Tibial nerve (tissue), 4 donors: ENCODE measurements around the gene CFDP1. TPM values are rescaled to one million over a fixed set of nuclear protein-coding genes. Genes with fewer than 3 reads are reported as not detected.

Source experiments
- DNase-seq, 2 donors: peaks; one replicate each; pipeline ENCODE4 v3.0.0-alpha.2; 2019; ENCODE audit warnings: low spot score in 2 of 2
- H3K27ac ChIP-seq, 4 donors: fragments of 200-600 bp; sonication (generic) in 3 of 4; one replicate each; pipeline ENCODE4 v1.5.1; 2017 to 2019; ENCODE audit warnings: mild to moderate bottlenecking in 1 of 4
- H3K27me3 ChIP-seq, 2 donors: fragments of 200-600 bp; sonication (generic) in 1 of 2; one replicate each; pipeline versions ENCODE4 v1.5.1 to v1.6.0; 2017 to 2019
- H3K36me3 ChIP-seq, 3 donors: fragments of 200-600 bp; sonication (generic); one replicate each; pipeline ENCODE4 v1.5.1; 2018 to 2019
- H3K4me1 ChIP-seq, 4 donors: fragments of 200-600 bp; sonication (generic) in 3 of 4; one replicate each; pipeline ENCODE4 v1.5.1; 2017 to 2019
- H3K4me3 ChIP-seq, 4 donors: fragments of 200-600 bp; sonication (generic) in 3 of 4; one replicate each; pipeline ENCODE4 v1.5.1; 2017 to 2019; ENCODE audit warnings: mild to moderate bottlenecking in 1 of 4, moderate library complexity in 1 of 4
- H3K9me3 ChIP-seq, 4 donors: fragments of 200-600 bp; sonication (generic) in 3 of 4; one replicate each; pipeline ENCODE4 v1.5.1; 2017 to 2019
- EP300 ChIP-seq, 2 donors: sonication (generic); formaldehyde crosslinking; IDR thresholded peaks; one replicate each; pipeline ENCODE4 v1.6.1; 2017; ENCODE audit warnings: antibody characterized with exemption in 2 of 2, mild to moderate bottlenecking in 1 of 2
- POLR2A ChIP-seq, 2 donors: fragments of 450-650 bp; IDR thresholded peaks; one replicate each; pipeline ENCODE4 v1.6.1; 2017; ENCODE audit warnings: antibody characterized with exemption in 2 of 2, mild to moderate bottlenecking in 2 of 2, moderate library complexity in 2 of 2
- WGBS, 2 donors: methylation state at CpG; one replicate each; pipeline ENCODE4 v1.1.5; 2018; 5-methylcytosine and 5-hydroxymethylcytosine counted together
- total RNA-seq, 4 donors: library from RNA; depleted of rRNA; stranded (reverse); fragments of >200 nt; gene quantifications; one replicate each; pipeline ENCODE4 v1.1.0, GENCODE V29; 2016
- TF ChIP-seq, protein P1 (sequence below), 5 experiments: fragments of 200-600 bp in 3 of 5; fragments of 450-650 bp in 2 of 5; sonication (generic) in 3 of 5; IDR thresholded peaks; one replicate each; pipeline ENCODE4 v1.5.1; 2016 to 2019; ENCODE audit warnings: antibody characterized with exemption in 5 of 5, mild to moderate bottlenecking in 3 of 5, moderate library complexity in 2 of 5

CFDP1 gene
- total RNA-seq, 4 donors from 2014 or later: 35.6 to 120 (median 62.4) TPM

DNA sequence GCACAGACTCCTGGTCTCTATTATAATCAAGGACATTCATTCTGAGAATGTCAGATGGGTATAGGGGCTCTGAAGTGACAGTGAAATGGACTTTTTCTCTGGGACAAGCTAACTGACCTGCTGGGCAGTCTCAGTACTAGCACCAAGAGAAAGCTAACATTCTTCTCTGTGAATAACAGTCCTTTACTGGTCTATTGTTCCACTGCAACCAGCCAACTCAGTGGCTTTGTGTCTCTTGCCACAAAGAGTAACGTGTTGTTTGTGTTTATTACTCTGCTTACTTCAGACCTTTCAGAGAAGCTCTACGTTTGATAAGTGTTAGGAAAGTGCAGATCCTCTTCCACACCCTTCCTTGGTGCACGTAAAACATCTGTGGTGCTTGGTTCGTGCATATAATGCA is 120.4 kb downstream of the CFDP1 start:
- H3K4me1 ChIP-seq: no peaks in the 10 kb centered on the region
- no peaks in the 10 kb centered on the region for H3K27me3 ChIP-seq
- H3K27ac ChIP-seq: no peak overlapping the region
- peaks cover 0 to 13% (median 0%) of the 10 kb centered on the region in 3 donors for H3K36me3 ChIP-seq
- DNase-seq: no peak
- H3K9me3 ChIP-seq: no peaks in the 10 kb centered on the region
- no peak overlapping the region for H3K4me3 ChIP-seq
- 55 to 81% methylated on average over 4 of the region's 4 CpGs for WGBS, 2 donors
- TF ChIP-seq POLR2A (IDR thresholded peaks at IDR 0.05): no peak
- TF ChIP-seq, protein P1, sequence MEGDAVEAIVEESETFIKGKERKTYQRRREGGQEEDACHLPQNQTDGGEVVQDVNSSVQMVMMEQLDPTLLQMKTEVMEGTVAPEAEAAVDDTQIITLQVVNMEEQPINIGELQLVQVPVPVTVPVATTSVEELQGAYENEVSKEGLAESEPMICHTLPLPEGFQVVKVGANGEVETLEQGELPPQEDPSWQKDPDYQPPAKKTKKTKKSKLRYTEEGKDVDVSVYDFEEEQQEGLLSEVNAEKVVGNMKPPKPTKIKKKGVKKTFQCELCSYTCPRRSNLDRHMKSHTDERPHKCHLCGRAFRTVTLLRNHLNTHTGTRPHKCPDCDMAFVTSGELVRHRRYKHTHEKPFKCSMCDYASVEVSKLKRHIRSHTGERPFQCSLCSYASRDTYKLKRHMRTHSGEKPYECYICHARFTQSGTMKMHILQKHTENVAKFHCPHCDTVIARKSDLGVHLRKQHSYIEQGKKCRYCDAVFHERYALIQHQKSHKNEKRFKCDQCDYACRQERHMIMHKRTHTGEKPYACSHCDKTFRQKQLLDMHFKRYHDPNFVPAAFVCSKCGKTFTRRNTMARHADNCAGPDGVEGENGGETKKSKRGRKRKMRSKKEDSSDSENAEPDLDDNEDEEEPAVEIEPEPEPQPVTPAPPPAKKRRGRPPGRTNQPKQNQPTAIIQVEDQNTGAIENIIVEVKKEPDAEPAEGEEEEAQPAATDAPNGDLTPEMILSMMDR (IDR thresholded peaks at IDR 0.05): no peak

DNA sequence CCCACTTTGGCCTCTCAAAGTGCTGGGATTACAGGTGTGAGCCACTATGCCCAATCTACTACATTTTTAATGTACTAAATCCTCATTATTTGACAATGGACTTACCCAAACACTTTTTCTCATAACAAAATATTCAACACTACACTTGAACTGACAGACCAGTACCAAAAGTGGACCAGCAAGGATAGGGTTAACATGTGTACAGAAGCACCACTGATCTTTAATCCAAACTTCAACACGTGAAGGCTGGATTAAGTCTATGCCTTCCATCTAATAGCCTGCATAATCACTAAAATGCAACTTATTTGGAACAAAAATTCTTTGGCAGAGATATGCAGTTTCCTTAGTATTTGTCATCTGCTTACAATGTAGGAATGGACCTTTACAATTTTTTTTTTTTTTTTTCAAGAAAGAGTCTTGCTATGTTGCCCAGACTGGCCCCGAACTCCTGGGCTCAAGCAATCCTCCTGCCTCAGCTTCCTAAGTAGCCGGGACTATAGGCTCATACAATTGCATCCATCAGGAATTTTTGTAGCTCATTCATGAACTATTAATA is 121.8 kb downstream of the CFDP1 start:
- DNase-seq: no peak
- Histone ChIP-seq H3K27me3 (no peaks in the 10 kb centered on the region), H3K4me3 (no peak overlapping the region), H3K4me1 (peaks cover 0 to 7% (median 0%) of the 10 kb centered on the region in 4 donors), H3K27ac (no peak overlapping the region), H3K9me3 (no peaks in the 10 kb centered on the region), H3K36me3 (peaks cover 0 to 13% (median 0%) of the 10 kb centered on the region in 3 donors)
- WGBS, 2 donors: 51 to 56% methylated on average over 3 of the region's 3 CpGs
- TF ChIP-seq EP300 (IDR thresholded peaks at IDR 0.05) (no peak), POLR2A (IDR thresholded peaks at IDR 0.05) (no peak)
- TF ChIP-seq, protein P1 (IDR thresholded peaks at IDR 0.05): no peak

DNA sequence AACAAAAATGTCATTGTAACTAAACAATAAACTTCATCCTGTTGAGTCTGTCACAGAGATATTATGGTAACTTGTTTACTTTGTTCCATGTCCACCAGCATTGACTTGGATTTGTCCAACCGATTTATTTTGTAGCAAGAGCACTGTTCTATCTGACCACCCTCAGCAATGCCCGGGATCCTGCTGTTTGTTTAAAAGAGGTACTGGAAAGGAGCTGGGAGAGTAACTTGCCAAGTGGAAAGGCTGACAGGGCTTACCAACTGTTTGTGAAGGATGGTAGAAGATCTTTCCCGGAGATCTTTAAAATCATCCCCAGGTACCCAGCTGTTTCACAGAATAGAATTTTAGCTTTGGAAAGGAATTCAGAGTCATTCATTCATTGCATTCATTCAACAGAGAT is 122.8 kb downstream of the CFDP1 start:
- DNase-seq: no peak
- Histone ChIP-seq H3K27ac (no peak overlapping the region), H3K4me3 (no peak overlapping the region), H3K9me3 (no peaks in the 10 kb centered on the region), H3K36me3 (peaks cover 0 to 13% (median 0%) of the 10 kb centered on the region in 3 donors), H3K27me3 (no peaks in the 10 kb centered on the region), H3K4me1 (peaks cover 0 to 16% (median 6%) of the 10 kb centered on the region in 4 donors)
- WGBS, 2 donors: 79 to 84% methylated on average over 3 of the region's 3 CpGs
- TF ChIP-seq POLR2A (IDR thresholded peaks at IDR 0.05) (no peak), EP300 (IDR thresholded peaks at IDR 0.05) (no peak)
- TF ChIP-seq, protein P1 (IDR thresholded peaks at IDR 0.05): no peak

DNA sequence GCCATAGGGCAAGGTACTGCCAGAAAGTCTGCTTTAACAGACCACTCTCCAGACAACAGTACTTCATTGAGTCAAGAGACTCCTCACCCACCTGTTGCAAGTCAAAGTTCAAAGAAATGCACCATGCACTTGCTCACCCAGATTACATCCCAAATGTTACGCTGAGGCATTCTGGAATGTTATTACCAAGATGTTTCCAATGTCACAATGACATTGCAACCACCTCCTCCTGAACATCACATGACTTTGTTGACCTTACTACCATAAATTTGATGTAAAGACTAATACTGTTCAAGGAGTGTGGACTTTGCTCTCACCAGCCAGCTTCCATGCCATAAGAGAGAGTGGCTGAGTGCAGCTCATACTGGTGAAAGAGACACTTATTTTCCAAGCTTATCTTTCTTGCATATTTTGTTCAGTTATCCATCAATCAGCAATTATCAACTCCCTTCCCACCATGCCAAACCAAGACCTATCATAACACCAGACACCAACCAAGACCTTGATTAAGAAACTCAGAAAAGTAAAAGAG is 123.3 kb downstream of the CFDP1 start:
- no peak overlapping the region for H3K27ac ChIP-seq
- no peaks in the 10 kb centered on the region for H3K27me3 ChIP-seq
- no peak for DNase-seq
- H3K4me3 ChIP-seq: no peak overlapping the region
- no peaks in the 10 kb centered on the region for H3K9me3 ChIP-seq
- TF ChIP-seq EP300 (IDR thresholded peaks at IDR 0.05) (no peak), POLR2A (IDR thresholded peaks at IDR 0.05) (no peak)
- TF ChIP-seq, protein P1 (IDR thresholded peaks at IDR 0.05): no peak
- H3K36me3 ChIP-seq: peaks cover 0 to 14% (median 0%) of the 10 kb centered on the region in 3 donors
- peaks cover 0 to 22% (median 12%) of the 10 kb centered on the region in 4 donors for H3K4me1 ChIP-seq
- 93 to 100% methylated on average over 1 of the region's 1 CpG for WGBS, 2 donors

DNA sequence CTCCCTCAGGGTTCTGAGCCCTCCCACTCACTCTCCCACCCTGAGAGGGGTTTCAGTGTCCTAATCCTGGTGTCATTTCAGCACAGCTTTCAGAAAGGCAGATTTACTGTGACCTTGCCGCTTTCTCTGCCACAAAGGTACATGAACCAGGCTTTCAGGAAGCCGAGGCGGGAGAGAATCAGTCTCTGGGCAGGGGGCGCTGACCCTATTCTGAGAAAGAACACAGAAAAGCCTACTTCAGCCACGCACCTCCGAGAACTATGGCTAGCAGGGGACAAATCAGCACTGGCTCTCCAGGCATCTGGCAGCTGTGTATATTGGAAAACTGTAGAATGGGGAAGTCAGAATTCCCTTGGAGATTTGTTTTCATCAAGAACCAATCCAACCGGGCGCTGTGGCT is 124.1 kb downstream of the CFDP1 start:
- Histone ChIP-seq H3K4me1 (peaks cover 0 to 30% (median 19%) of the 10 kb centered on the region in 4 donors), H3K27me3 (no peaks in the 10 kb centered on the region)
- TF ChIP-seq EP300 (IDR thresholded peaks at IDR 0.05) (no peak), POLR2A (IDR thresholded peaks at IDR 0.05) (no peak)
- TF ChIP-seq, protein P1 (IDR thresholded peaks at IDR 0.05): no peak

More for the DNA sequence above, 124.1 kb downstream of the CFDP1 start:
- Histone ChIP-seq H3K27ac (no peak overlapping the region), H3K9me3 (no peaks in the 10 kb centered on the region), H3K4me3 (no peak overlapping the region), H3K36me3 (peaks cover 0 to 20% (median 0%) of the 10 kb centered on the region in 3 donors)
- no peak for DNase-seq
- 84 to 94% methylated on average over 8 of the region's 8 CpGs for WGBS, 2 donors
